ENCODE results near the gene PVALEF.

GRCh38 chr17:81161536-81161935 is 3.8 kb upstream of the PVALEF start:
- TF ChIP-seq CTCF (conservative IDR thresholded peaks at IDR 0.05 in 1 of 2, IDR thresholded peaks at IDR 0.05 in 1 of 2; ENCODE audit: low read depth in 1 of 2, low read length in 2 of 2) (no peak), EZH2 (IDR thresholded peaks at IDR 0.05; ENCODE audit: low read length, missing control alignments) (no peak)
